Gastroesophageal sphincter (tissue), 4 donors: Measurements from ENCODE around the gene SRRM5. TPM values are rescaled to one million over a fixed set of nuclear protein-coding genes. Genes with fewer than 3 reads are reported as not detected.

Source experiments
- ATAC-seq: fragments of 150-250 bp; one replicate; pipeline ENCODE4 v1.9.1; 2016; ENCODE audit warnings: mild to moderate bottlenecking, moderate library complexity
- H3K27ac ChIP-seq, 4 donors: fragments of 200-600 bp; sonication (generic) in 3 of 4; 1 replicate in 3 of 4; 2 replicates in 1 of 4; pipeline ENCODE4 v1.5.1; 2016 to 2019
- H3K27me3 ChIP-seq: fragments of 200-600 bp; sonication (generic); one replicate; pipeline ENCODE4 v1.5.1; 2019
- H3K36me3 ChIP-seq, 2 donors: fragments of 200-600 bp; sonication (generic); one replicate each; pipeline ENCODE4 v1.5.1; 2019; ENCODE audit warnings: control low read depth in 1 of 2
- H3K4me1 ChIP-seq, 3 donors: fragments of 200-600 bp; sonication (generic); 1 replicate in 2 of 3; 2 replicates in 1 of 3; pipeline ENCODE4 v1.5.1; 2016 to 2019; ENCODE audit warnings: control low read depth in 2 of 3
- H3K4me3 ChIP-seq, 2 donors: fragments of 200-600 bp; sonication (generic); one replicate each; pipeline ENCODE4 v1.5.1; 2019; ENCODE audit warnings: mild to moderate bottlenecking in 1 of 2, moderate library complexity in 1 of 2
- H3K9me3 ChIP-seq, 3 donors: fragments of 200-600 bp; sonication (generic); one replicate each; pipeline ENCODE4 v1.5.1; 2017 to 2019; ENCODE audit warnings: control low read depth in 2 of 3
- EP300 ChIP-seq: sonication (generic); formaldehyde crosslinking; IDR thresholded peaks from one replicate; pipeline ENCODE4 v1.6.1; 2017; ENCODE audit warnings: antibody characterized with exemption, mild to moderate bottlenecking
- POLR2A ChIP-seq, 2 donors: fragments of 450-650 bp; IDR thresholded peaks; one replicate each; pipeline ENCODE4 v1.6.1; 2017; ENCODE audit warnings: antibody characterized with exemption in 2 of 2, mild to moderate bottlenecking in 2 of 2, moderate library complexity in 1 of 2
- POLR2AphosphoS5 ChIP-seq: sonication (generic); formaldehyde crosslinking; IDR thresholded peaks from one replicate; pipeline ENCODE4 v1.6.1; 2017; ENCODE audit warnings: antibody characterized with exemption
- WGBS, 2 donors: methylation state at CpG; one replicate each; pipeline ENCODE4 v1.1.5; 2018; ENCODE audit warnings: low coverage in 1 of 2; 5-methylcytosine and 5-hydroxymethylcytosine counted together
- total RNA-seq, 4 donors: library from RNA; depleted of rRNA; stranded (reverse); fragments of >200 nt; gene quantifications; one replicate each; pipeline ENCODE4 v1.1.0, GENCODE V29; 2016
- TF ChIP-seq, protein P1 (sequence below), 4 experiments: fragments of 200-600 bp in 2 of 4; fragments of 450-650 bp in 2 of 4; sonication (generic) in 1 of 4; IDR thresholded peaks; one replicate each; pipeline ENCODE4 v1.5.1; 2017 to 2019; ENCODE audit warnings: antibody characterized with exemption in 4 of 4, mild to moderate bottlenecking in 2 of 4, moderate library complexity in 2 of 4

Gene SRRM5
- total RNA-seq, 4 donors from 2014 or later = 0.13 TPM; not detected in 3

GRCh38 chr19:43575156-43575950, 36.5 kb upstream of the SRRM5 start, which contains the start of the genes PINLYP and XRCC1:
PINLYP (plus strand) TSS chr19:43575801; CDS start chr19:43577192, 1,391 bp downstream.
XRCC1 (minus strand) TSS chr19:43575527; CDS start chr19:43575458, 69 bp downstream.
- no peaks in the 10 kb centered on the region for H3K27me3 ChIP-seq
- WGBS, 2 donors = 0% methylated on average over 10 to 13 of the region's 51 CpGs
- TF ChIP-seq, protein P1, sequence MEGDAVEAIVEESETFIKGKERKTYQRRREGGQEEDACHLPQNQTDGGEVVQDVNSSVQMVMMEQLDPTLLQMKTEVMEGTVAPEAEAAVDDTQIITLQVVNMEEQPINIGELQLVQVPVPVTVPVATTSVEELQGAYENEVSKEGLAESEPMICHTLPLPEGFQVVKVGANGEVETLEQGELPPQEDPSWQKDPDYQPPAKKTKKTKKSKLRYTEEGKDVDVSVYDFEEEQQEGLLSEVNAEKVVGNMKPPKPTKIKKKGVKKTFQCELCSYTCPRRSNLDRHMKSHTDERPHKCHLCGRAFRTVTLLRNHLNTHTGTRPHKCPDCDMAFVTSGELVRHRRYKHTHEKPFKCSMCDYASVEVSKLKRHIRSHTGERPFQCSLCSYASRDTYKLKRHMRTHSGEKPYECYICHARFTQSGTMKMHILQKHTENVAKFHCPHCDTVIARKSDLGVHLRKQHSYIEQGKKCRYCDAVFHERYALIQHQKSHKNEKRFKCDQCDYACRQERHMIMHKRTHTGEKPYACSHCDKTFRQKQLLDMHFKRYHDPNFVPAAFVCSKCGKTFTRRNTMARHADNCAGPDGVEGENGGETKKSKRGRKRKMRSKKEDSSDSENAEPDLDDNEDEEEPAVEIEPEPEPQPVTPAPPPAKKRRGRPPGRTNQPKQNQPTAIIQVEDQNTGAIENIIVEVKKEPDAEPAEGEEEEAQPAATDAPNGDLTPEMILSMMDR (IDR thresholded peaks at IDR 0.05) = peak in 1 of 4 experiments; percentile 9
- peak in 1 of 2 donors; percentile 52 for TF ChIP-seq POLR2A (IDR thresholded peaks at IDR 0.05)
- TF ChIP-seq EP300 = no peak
- peak; percentile 47 for TF ChIP-seq POLR2AphosphoS5
- H3K4me3 ChIP-seq = peak within 1 kb of the TSS; percentile 83 to 99
- no peaks in the 10 kb centered on the region for H3K9me3 ChIP-seq
- H3K36me3 ChIP-seq = peaks cover 0 to 31% of the 10 kb centered on the region in 2 donors
- peak within 1 kb of the TSS; percentile 86 to 95 (median 88) for H3K27ac ChIP-seq
- peaks cover 0 to 45% (median 4%) of the 10 kb centered on the region in 3 donors for H3K4me1 ChIP-seq
- ATAC-seq = peak; percentile 99

DNA sequence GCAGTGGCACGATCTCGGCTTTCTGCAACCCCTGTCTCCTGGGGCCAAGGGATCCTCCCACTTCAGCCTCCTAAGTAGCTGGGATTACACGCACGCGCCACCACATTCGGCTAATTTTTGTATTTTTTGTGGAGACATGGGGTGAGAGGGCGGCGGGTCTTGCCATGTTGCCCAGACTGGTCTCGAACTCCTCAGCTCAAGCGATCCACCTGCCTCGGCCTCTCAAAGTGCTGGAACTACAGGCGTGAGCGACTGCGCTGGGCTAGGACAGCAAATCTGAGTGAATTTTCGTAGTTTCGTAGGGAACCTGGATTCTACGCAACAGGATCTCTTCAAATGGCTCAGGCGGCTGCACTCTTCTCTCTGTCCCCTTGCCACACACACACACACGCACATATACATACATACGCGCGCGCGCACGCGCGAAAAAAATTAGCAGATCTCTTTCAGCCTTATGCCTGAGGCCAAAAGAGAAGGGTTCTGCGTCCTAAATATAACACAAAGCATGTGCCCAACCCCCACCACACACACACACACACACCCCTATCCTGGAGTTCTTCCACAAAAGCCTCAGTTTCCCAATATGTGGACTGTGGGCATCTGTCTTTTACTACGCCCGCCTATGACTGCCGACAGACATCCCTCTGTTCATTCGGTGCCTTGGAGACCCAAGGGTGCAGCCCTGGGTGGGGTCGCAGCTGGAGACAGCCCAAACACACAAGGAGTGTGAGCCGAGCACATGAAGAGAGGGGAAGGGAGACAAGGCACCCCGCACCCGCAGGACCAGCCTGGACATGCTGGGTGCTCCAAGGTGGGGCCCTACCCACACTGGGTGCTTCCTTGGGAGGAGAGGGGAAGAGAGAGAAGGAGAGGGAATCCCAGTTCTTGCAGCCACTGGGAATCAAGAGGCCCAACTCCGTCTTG, 35.7 kb upstream of the SRRM5 start:
- ATAC-seq = peak; percentile 1
- Histone ChIP-seq H3K4me3 (peak overlapping the region; percentile 83 to 99), H3K27me3 (no peaks in the 10 kb centered on the region), H3K4me1 (peaks cover 0 to 53% (median 6%) of the 10 kb centered on the region in 3 donors), H3K36me3 (peaks cover 0 to 23% of the 10 kb centered on the region in 2 donors), H3K9me3 (no peaks in the 10 kb centered on the region), H3K27ac (peak overlapping the region; percentile 80 to 88 (median 84))
- WGBS, 2 donors = 59 to 76% methylated on average over 15 to 28 of the region's 37 CpGs
- TF ChIP-seq POLR2A (IDR thresholded peaks at IDR 0.05) = no peak
- no peak for TF ChIP-seq POLR2AphosphoS5
- TF ChIP-seq EP300 = no peak
- TF ChIP-seq, protein P1 (IDR thresholded peaks at IDR 0.05) = no peak

GRCh38 chr19:43578787-43579186, 33.1 kb upstream of the SRRM5 start:
- 74 to 85% methylated on average over 3 of the region's 3 CpGs for WGBS, 2 donors
- ATAC-seq = no peak
- Histone ChIP-seq H3K27ac (no peak overlapping the region), H3K4me3 (no peak overlapping the region), H3K4me1 (peaks cover 0 to 49% (median 10%) of the 10 kb centered on the region in 3 donors), H3K9me3 (no peaks in the 10 kb centered on the region), H3K27me3 (no peaks in the 10 kb centered on the region), H3K36me3 (peaks cover 0 to under 1% of the 10 kb centered on the region in 2 donors)
- no peak for TF ChIP-seq EP300
- TF ChIP-seq, protein P1 (IDR thresholded peaks at IDR 0.05) = no peak
- TF ChIP-seq POLR2AphosphoS5 = no peak
- TF ChIP-seq POLR2A (IDR thresholded peaks at IDR 0.05) = no peak

DNA sequence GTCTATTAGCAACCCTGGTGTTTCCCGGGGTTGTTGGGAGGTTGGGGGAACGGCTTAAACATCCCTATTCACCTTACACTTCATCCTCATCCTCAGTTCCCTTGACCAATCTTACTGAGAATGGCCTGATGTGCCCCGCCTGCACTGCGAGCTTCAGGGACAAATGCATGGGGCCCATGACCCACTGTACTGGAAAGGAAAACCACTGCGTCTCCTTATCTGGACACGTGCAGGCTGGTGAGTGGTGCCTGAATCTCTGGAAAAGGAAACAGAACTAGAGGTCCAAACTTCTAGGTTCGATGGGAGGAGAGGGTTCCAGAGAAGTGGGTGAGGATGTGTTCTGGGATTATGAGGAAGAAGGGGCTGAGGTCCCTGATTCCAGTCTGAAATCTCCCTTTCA, 30.4 kb upstream of the SRRM5 start:
- 43 to 60% methylated on average over 1 to 4 of the region's 7 CpGs for WGBS, 2 donors
- H3K36me3 ChIP-seq = peaks cover 0 to 10% of the 10 kb centered on the region in 2 donors
- no peaks in the 10 kb centered on the region for H3K9me3 ChIP-seq
- H3K4me1 ChIP-seq = peaks cover 0 to 28% (median 6%) of the 10 kb centered on the region in 3 donors
- no peaks in the 10 kb centered on the region for H3K27me3 ChIP-seq
- peak overlapping the region in 1 of 2 donors; percentile 54 for H3K4me3 ChIP-seq
- no peak for ATAC-seq
- peak overlapping the region in 3 of 4 donors; percentile 64 to 81 (median 75) for H3K27ac ChIP-seq
- TF ChIP-seq POLR2A (IDR thresholded peaks at IDR 0.05) = no peak
- TF ChIP-seq POLR2AphosphoS5 = no peak
- TF ChIP-seq EP300 = no peak
- TF ChIP-seq, protein P1 (IDR thresholded peaks at IDR 0.05) = no peak
